HPDE6-E6E7 (cell line): ENCODE data around the gene RASGRP1.

Source experiments
- DNase-seq: peaks from one replicate; pipeline ENCODE4 v3.0.0; 2011; ENCODE audit warnings: missing footprints; ENCODE audit errors: extremely low spot score

Gene RASGRP1

GRCh38 chr15:38536201-38536676 lies 28.4 kb downstream of the RASGRP1 start:
- DNase-seq = no peak

- DNase-seq = no peak
Observed at GRCh38 chr15:38535491-38536200, 29.0 kb downstream of the RASGRP1 start.

- DNase-seq = no peak
Observed at GRCh38 chr15:38534691-38535090, 29.9 kb downstream of the RASGRP1 start.

GRCh38 chr15:38533926-38534325 lies 30.7 kb downstream of the RASGRP1 start:
- DNase-seq = no peak

GRCh38 chr15:38533416-38533915 lies 31.1 kb downstream of the RASGRP1 start:
- DNase-seq = no peak

GRCh38 chr15:38532728-38533127 lies 31.9 kb downstream of the RASGRP1 start:
- DNase-seq = no peak

- peak; percentile 6 for DNase-seq
Observed at GRCh38 chr15:38531509-38531908, 33.1 kb downstream of the RASGRP1 start.

GRCh38 chr15:38530113-38530512 lies 34.5 kb downstream of the RASGRP1 start:
- no peak for DNase-seq

- DNase-seq = no peak
Observed at GRCh38 chr15:38528294-38528693, 36.3 kb downstream of the RASGRP1 start.

GRCh38 chr15:38526158-38526557 lies 38.5 kb downstream of the RASGRP1 start:
- no peak for DNase-seq

- no peak for DNase-seq
Observed at GRCh38 chr15:38525489-38525888, 39.1 kb downstream of the RASGRP1 start.

GRCh38 chr15:38524156-38524555 lies 40.5 kb downstream of the RASGRP1 start:
- DNase-seq = no peak

- DNase-seq = no peak
Observed at GRCh38 chr15:38522922-38523321, 41.7 kb downstream of the RASGRP1 start.

GRCh38 chr15:38521316-38521715 lies 43.3 kb downstream of the RASGRP1 start:
- DNase-seq = no peak

- DNase-seq = no peak
Observed at GRCh38 chr15:38520035-38520434, 44.6 kb downstream of the RASGRP1 start.

- no peak for DNase-seq
Observed at GRCh38 chr15:38518084-38518483, 46.5 kb downstream of the RASGRP1 start.

- no peak for DNase-seq
Observed at GRCh38 chr15:38517312-38517975, 47.2 kb downstream of the RASGRP1 start.

- DNase-seq = no peak
Observed at GRCh38 chr15:38516626-38517025, 48.0 kb downstream of the RASGRP1 start.

- DNase-seq = no peak
Observed at GRCh38 chr15:38514601-38515000, 50.0 kb downstream of the RASGRP1 start.

- DNase-seq = no peak
Observed at GRCh38 chr15:38512901-38513300, 51.7 kb downstream of the RASGRP1 start.

- DNase-seq = no peak
Observed at GRCh38 chr15:38509152-38509551, 55.5 kb downstream of the RASGRP1 start.

GRCh38 chr15:38508647-38509046 lies 56.0 kb downstream of the RASGRP1 start:
- no peak for DNase-seq

GRCh38 chr15:38507570-38507969 lies 57.0 kb downstream of the RASGRP1 start:
- no peak for DNase-seq
